NB4 (cell line): ENCODE results near the gene EFCAB9.

Experiments used
- CTCF ChIP-seq: IDR thresholded peaks from one replicate; pipeline ENCODE4 v1.5.1; 2012; ENCODE audit warnings: low read depth, low read length
- MAX ChIP-seq: IDR thresholded peaks from 2 replicates; pipeline ENCODE4 v1.6.1; 2011; ENCODE audit warnings: low read depth, low read length
- POLR2A ChIP-seq: IDR thresholded peaks from 2 replicates; pipeline ENCODE4 v1.6.1; 2011; ENCODE audit warnings: mild to moderate bottlenecking; ENCODE audit not compliant: insufficient read length; ENCODE audit errors: extremely low read depth

GRCh38 chr5:172172912-172173563 is 20.9 kb upstream of the EFCAB9 start:
- TF ChIP-seq CTCF, result no peak
- TF ChIP-seq POLR2A, result no peak
- no peak for TF ChIP-seq MAX
